ENCODE data around the gene SPATA3.
"Not testable (repeated sequence)": the region's sequence is repeated elsewhere in the genome, so short reads cannot be mapped to it uniquely, and the experiment has no call there.

The SPATA3 gene

DNA sequence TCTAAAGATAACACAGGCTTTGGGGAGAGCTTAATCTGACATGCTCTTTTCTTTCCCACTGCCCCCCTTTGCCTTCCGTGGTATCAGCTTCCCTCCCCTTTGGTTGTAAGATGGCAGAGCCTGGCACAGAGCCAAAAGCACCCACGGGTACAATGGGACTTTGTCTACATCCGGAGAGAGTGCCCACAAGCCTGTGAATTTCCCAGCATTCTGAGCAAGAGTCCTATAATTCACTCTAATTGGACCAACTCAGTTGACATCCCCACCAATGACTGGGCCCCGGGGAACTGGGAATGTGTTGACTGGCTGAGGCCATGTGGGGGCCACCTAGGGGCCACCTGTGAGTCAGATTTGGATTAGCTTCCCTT is 21.3 kb downstream of the SPATA3 start:
- TF ChIP-seq, protein P1, sequence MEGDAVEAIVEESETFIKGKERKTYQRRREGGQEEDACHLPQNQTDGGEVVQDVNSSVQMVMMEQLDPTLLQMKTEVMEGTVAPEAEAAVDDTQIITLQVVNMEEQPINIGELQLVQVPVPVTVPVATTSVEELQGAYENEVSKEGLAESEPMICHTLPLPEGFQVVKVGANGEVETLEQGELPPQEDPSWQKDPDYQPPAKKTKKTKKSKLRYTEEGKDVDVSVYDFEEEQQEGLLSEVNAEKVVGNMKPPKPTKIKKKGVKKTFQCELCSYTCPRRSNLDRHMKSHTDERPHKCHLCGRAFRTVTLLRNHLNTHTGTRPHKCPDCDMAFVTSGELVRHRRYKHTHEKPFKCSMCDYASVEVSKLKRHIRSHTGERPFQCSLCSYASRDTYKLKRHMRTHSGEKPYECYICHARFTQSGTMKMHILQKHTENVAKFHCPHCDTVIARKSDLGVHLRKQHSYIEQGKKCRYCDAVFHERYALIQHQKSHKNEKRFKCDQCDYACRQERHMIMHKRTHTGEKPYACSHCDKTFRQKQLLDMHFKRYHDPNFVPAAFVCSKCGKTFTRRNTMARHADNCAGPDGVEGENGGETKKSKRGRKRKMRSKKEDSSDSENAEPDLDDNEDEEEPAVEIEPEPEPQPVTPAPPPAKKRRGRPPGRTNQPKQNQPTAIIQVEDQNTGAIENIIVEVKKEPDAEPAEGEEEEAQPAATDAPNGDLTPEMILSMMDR (IDR thresholded peaks at IDR 0.05; ENCODE audit: low read length) = no peak
- TF ChIP-seq EZH2 (IDR thresholded peaks at IDR 0.05; ENCODE audit: borderline replicate concordance, low read length) = no peak
- no peak overlapping the region for H2AFZ ChIP-seq (ENCODE audit: low read length)
- H3F3A ChIP-seq (ENCODE audit: insufficient read depth, low read length) = no peaks in the 10 kb centered on the region
- H3K36me3 ChIP-seq (ENCODE audit: insufficient read depth, low read length) = no peaks in the 10 kb centered on the region
- H3K79me2 ChIP-seq (ENCODE audit: insufficient read depth, low read length) = no peaks in the 10 kb centered on the region
- H4K20me1 ChIP-seq (ENCODE audit: insufficient read depth, low read length) = no peaks in the 10 kb centered on the region
- H3K9ac ChIP-seq (ENCODE audit: low read length) = no peak overlapping the region
- no peak overlapping the region for H3K4me2 ChIP-seq (ENCODE audit: low read length)
- no peaks in the 10 kb centered on the region for H3K4me1 ChIP-seq (ENCODE audit: insufficient read depth, low read length, severe bottlenecking)
- no peak overlapping the region for H3K4me3 ChIP-seq (ENCODE audit: low read depth, low read length, poor library complexity, severe bottlenecking)
- H3K9me3 ChIP-seq (ENCODE audit: low read length) = no peaks in the 10 kb centered on the region
- H3K27me3 ChIP-seq (ENCODE audit: insufficient read depth, low read length) = peaks cover 3% of the 10 kb centered on the region; the same call in 1 of the 2 replicates
- H3K9me2 ChIP-seq (ENCODE audit: low read depth, low read length) = no peaks in the 10 kb centered on the region
- no peak overlapping the region for H3K27ac ChIP-seq (ENCODE audit: low read depth, low read length, poor library complexity, severe bottlenecking)

DNA sequence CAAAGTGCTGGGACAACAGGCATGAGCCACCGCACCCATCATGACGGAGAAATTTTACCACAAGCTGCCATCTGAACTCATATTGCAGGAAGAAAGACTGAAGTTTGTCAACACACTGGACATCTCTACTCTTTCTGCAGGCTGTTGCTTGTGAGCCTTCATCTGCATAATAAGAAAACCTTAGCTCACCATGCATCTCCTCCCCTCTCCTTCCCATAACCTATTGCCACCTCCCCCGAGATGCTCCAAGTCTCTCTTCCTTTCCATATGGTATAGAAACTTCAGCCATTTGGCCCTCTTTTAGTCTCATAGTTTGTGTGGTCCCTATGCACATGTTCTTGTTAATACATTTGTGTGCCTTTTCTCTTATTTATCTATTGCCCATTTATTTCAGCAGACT is 22.3 kb downstream of the SPATA3 start:
- Histone ChIP-seq H3K4me2 (ENCODE audit: low read length) (no peak overlapping the region), H4K20me1 (ENCODE audit: insufficient read depth, low read length) (no peaks in the 10 kb centered on the region), H3K4me3 (ENCODE audit: low read depth, low read length, poor library complexity, severe bottlenecking) (no peak overlapping the region), H3K9ac (ENCODE audit: low read length) (no peak overlapping the region), H3K36me3 (ENCODE audit: insufficient read depth, low read length) (no peaks in the 10 kb centered on the region), H3K4me1 (ENCODE audit: insufficient read depth, low read length, severe bottlenecking) (no peaks in the 10 kb centered on the region), H2AFZ (ENCODE audit: low read length) (no peak overlapping the region), H3K27ac (ENCODE audit: low read depth, low read length, poor library complexity, severe bottlenecking) (no peak overlapping the region), H3F3A (ENCODE audit: insufficient read depth, low read length) (no peaks in the 10 kb centered on the region), H3K79me2 (ENCODE audit: insufficient read depth, low read length) (no peaks in the 10 kb centered on the region), H3K27me3 (ENCODE audit: insufficient read depth, low read length) (peaks cover 3% of the 10 kb centered on the region; the same call in 1 of the 2 replicates), H3K9me2 (ENCODE audit: low read depth, low read length) (no peaks in the 10 kb centered on the region), H3K9me3 (ENCODE audit: low read length) (no peaks in the 10 kb centered on the region)
- TF ChIP-seq, protein P1 (IDR thresholded peaks at IDR 0.05; ENCODE audit: low read length) = no peak
- no peak for TF ChIP-seq EZH2 (IDR thresholded peaks at IDR 0.05; ENCODE audit: borderline replicate concordance, low read length)

DNA sequence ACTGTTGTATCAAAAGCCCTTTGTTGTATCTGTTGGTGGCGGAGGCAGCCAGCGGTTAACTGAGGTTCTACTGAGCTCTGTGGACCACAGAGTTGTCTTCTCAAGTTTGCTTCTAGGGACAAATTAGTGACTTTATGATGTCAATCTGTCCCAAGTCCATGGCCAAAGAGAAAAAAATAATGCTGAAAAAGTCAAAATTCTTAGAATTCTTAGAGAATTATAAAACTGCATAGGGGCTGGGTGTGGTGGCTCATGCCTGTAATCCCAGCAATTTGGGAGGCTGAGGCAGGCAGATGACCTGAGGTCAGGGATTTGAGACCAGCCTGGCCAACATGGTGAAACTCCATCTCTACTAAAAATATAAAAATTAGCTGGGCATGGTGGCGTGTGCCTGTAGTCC is 29.1 kb downstream of the SPATA3 start:
- not testable (repeated sequence) for H3K9me2 ChIP-seq (ENCODE audit: low read depth, low read length); H3K4me1 ChIP-seq (ENCODE audit: insufficient read depth, low read length, severe bottlenecking); H3K27me3 ChIP-seq (ENCODE audit: insufficient read depth, low read length); H4K20me1 ChIP-seq (ENCODE audit: insufficient read depth, low read length); H3K4me3 ChIP-seq (ENCODE audit: low read depth, low read length, poor library complexity, severe bottlenecking); H2AFZ ChIP-seq (ENCODE audit: low read length); H3K36me3 ChIP-seq (ENCODE audit: insufficient read depth, low read length); H3K79me2 ChIP-seq (ENCODE audit: insufficient read depth, low read length); H3K4me2 ChIP-seq (ENCODE audit: low read length); H3K9ac ChIP-seq (ENCODE audit: low read length); H3K27ac ChIP-seq (ENCODE audit: low read depth, low read length, poor library complexity, severe bottlenecking); H3K9me3 ChIP-seq (ENCODE audit: low read length); H3F3A ChIP-seq (ENCODE audit: insufficient read depth, low read length)

DNA sequence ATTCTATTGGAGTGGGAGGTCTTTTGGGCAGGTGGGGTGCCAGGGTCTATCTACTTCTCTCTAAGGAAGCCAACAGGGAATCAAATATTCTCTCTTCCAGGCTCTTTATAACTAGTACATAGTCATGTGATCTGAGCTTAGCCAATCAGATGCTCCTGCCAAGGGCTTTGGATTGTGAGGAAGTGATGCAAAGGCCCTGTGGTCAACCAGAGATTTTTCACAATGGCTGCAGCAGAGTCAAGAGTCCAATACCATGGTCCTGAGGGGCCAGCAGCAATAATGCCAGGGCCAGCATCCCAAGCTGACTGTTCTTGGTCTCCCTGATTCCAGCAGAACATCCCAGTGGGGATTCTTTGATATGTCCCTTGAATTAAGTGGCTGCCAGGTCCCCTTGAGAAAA is 33.0 kb downstream of the SPATA3 start:
- H3K4me1 ChIP-seq (ENCODE audit: insufficient read depth, low read length, severe bottlenecking) = no peaks in the 10 kb centered on the region
- H3K9me2 ChIP-seq (ENCODE audit: low read depth, low read length) = no peaks in the 10 kb centered on the region
- TF ChIP-seq, protein P1 (IDR thresholded peaks at IDR 0.05; ENCODE audit: low read length) = no peak
- no peak for TF ChIP-seq EZH2 (IDR thresholded peaks at IDR 0.05; ENCODE audit: borderline replicate concordance, low read length)

More for the DNA sequence above, 33.0 kb downstream of the SPATA3 start:
- Histone ChIP-seq H2AFZ (ENCODE audit: low read length) (no peak overlapping the region), H3K9ac (ENCODE audit: low read length) (no peak overlapping the region), H3K4me3 (ENCODE audit: low read depth, low read length, poor library complexity, severe bottlenecking) (no peak overlapping the region), H3K79me2 (ENCODE audit: insufficient read depth, low read length) (no peaks in the 10 kb centered on the region), H3K9me3 (ENCODE audit: low read length) (no peaks in the 10 kb centered on the region), H3F3A (ENCODE audit: insufficient read depth, low read length) (no peaks in the 10 kb centered on the region), H3K27ac (ENCODE audit: low read depth, low read length, poor library complexity, severe bottlenecking) (no peak overlapping the region), H4K20me1 (ENCODE audit: insufficient read depth, low read length) (no peaks in the 10 kb centered on the region), H3K4me2 (ENCODE audit: low read length) (no peak overlapping the region), H3K36me3 (ENCODE audit: insufficient read depth, low read length) (no peaks in the 10 kb centered on the region), H3K27me3 (ENCODE audit: insufficient read depth, low read length) (no peaks in the 10 kb centered on the region)

All from OCI-LY1 (cell line).